Activated naive CD4-positive, alpha-beta T cell treated with anti-CD3 and anti-CD28 coated beads, Interleukin-2, amount 50 U/mL, for 16 hours (primary cell): Measurements from ENCODE around the gene AGBL1.
"Not testable (repeated sequence)": the region's sequence is repeated elsewhere in the genome, so short reads cannot be mapped to it uniquely, and the experiment has no call there.

Experiments
- DNase-seq: peaks from one replicate; pipeline ENCODE4 v3.0.0-alpha.2; 2020

AGBL1 gene

DNA sequence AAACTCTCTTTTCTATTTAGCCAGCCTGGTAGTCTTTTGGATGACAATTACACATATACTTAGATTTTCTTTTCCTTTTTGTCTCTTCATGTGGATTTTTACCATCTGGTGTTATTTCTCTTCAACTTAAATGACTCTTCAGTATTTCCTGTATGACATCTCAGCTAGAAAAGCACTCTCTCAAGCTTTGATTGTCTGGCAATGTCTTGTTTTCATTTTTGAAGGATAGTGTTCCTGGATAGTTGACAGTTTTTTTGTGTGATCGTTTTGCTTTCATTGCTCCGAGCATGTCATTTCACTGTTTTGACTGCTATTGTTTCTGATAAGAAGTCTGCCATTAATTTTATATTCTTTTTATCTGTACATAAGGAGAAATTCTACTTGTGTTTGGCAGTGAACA is 766.4 kb downstream of the AGBL1 start:
- DNase-seq: no peak

DNA sequence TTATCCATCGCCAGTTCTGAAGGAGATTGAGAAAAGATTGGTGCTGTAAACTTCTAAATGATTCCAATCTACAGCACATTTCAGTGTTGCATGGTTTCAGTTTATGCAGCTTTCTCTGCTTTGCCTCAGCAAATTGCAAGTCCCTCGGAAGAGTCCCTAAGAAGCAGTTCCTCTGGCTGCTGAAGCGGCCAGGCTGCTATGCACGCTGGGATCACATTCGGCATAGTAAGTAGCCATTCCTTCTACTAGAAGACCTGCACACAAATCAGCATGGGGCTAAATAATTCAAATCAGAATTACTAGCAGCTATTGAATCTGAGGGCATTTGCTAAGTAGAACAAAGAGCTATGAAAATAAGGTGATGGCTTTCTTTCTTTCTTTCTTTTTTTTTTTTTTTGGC is 769.5 kb downstream of the AGBL1 start:
- DNase-seq: no peak

DNA sequence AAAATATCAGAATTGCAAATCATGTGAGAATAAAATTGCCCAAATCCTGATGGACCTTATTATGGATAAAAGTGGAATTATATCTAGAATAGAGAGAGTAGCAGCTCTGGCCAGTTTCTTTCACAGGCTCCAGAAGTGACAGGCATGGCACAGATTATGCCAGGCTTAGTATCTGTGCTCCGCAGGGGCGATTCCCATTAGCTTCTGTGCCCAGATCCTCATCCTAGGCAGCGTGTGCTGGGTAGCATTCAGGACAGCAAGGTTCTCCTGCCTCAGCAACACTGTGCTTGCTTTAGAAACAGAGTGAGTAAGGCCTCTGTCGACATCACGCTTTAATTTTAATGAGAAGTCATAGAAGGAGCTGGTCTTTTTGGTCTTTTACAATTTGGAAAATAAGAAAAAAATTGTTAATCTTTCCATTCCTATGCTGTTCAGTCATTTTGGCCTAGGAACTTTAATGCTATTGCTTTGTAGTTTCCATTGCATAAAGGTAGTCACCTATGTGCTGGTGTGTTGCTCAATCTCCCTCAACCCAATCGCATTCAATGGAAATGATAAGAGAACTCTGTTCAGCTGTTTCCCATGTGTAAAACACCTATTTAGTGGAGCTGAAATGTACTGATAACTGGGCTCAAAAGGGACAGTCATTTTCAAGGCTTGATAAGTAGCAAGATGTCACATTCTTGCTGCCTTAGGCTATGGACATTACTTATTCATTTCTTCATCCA is 770.1 kb downstream of the AGBL1 start:
- no peak for DNase-seq

GRCh38 chr15:86850939-86851338 is 771.3 kb downstream of the AGBL1 start:
- no peak for DNase-seq

DNA sequence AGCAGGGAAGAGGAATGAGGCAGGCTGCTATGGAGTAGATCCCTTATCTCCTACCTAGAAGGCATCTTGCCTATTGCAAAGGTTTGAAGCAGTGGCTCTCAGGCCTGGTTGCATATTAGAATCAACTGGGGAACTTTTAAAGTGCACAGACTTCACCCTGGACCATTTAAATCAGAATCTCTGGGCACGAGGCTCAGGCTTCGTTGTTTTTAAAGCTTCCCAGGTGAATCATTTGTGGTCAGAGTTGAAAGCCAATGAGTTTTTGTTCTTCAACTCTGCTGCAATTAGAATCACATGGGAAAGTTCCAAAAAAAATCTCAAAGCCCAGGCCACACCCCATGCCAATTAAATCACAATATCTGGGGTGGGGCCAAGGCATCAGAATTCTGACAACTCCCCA is 773.1 kb downstream of the AGBL1 start:
- DNase-seq: no peak

- no peak for DNase-seq
These were observed 774.5 kb downstream of the AGBL1 start for GRCh38 chr15:86854176-86854575.

GRCh38 chr15:86855307-86856291 is 775.9 kb downstream of the AGBL1 start:
- DNase-seq: no peak

- no peak for DNase-seq
These were observed 778.0 kb downstream of the AGBL1 start for GRCh38 chr15:86857701-86858100.

- no peak for DNase-seq
These were observed 783.7 kb downstream of the AGBL1 start for GRCh38 chr15:86863226-86863915.

- DNase-seq: no peak
These were observed 786.2 kb downstream of the AGBL1 start for GRCh38 chr15:86865920-86866319.

DNA sequence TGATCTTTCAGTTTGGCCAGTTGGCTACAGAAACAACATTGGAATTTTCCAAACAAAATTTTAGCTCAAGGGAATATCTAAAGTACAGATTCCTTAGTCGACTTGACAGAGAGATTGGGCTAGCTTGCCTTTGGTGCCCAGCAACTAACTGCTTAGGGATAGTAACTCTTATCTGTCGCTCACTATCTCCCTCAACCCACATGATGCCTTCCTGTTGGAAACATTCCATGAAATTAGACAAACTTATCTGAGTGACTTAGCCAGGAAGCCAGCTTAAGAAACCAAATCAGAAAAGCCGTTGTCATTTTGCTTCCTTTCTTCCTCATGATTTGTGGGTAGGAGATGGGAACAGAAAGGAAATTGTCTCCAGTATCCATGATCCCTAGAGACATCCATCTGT is 791.2 kb downstream of the AGBL1 start:
- no peak for DNase-seq

DNA sequence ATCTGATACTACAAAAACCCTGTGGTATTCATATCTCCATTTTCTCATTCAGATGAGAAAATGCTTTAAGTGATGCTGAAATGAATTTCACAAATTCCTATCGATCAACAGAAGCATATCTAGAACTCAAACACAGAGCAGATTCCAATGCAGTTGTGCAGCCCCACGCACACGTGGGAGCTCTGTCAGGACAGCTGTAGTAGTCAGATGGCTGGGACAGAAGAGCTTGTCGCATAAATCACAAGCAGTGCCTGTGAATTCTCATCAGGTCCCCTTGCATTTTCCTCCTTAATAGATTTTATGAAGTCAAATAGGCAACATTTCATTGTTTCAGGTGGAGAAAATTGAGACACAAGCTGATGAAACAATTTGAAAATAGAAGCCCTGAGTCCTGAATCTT is 792.3 kb downstream of the AGBL1 start:
- no peak for DNase-seq

DNA sequence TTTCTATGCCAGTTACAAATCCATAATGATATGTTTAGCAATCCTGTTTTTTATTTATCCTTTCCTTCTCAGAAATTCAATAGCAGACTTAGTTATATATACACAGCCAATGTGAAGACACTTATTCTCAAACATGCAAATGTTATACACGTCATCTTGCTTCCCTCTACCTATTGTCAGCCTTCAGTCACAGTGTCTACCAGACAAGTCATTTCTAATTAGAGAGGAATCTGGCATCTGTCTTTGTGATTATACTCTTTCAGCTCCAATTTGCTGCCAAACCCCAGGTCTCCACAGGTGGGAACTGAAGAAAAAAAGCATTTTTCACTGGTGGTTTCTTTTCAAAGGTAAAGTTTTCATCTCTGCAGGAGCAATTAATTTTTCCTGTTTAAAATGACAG is 793.1 kb downstream of the AGBL1 start:
- no peak for DNase-seq

DNA sequence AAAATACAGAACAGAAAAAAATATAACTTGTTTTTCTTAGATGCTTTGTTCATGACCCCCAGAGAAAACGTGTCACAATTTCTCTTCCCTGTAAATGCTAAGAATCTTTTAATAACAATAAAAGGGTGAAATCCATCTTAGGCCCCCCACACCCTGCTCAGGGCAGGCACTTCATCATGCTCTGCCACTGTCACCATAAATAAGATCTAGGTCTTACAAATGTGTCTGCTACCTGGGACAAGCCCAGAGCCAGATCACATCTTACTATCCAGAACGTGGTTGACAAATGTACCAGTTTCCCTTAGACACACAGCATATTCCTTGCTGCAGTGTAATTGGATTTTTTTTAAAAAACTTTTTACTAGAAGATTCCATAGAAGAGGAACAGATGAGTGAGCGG is 795.4 kb downstream of the AGBL1 start:
- no peak for DNase-seq

DNA sequence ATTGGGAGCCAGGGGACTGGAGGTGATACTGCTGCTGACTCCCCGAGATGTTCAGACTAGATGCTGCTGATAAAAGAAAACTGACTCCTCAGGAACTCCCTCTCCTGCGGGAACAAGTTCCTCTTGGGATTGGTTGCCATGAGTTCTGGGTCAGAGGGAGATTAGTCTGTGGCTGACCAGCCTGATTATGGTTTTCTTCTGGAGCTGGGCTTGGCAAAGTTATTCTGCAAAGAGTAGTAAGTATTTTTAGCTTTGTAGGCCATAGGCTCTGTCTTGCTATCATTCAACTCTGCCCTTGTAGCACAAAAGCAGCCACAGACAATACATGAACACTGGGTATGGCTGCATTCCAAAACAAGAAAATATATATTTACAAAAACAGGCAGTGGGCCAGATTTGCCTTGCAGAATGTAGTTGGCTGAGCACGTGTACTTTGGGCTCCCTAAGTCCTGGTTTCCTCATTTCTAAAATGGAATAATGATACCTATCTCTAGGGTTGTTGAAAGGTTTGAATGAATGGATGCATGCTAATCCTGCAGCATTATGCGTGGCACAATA is 796.8 kb downstream of the AGBL1 start:
- DNase-seq: no peak

- no peak for DNase-seq
These were observed 797.5 kb downstream of the AGBL1 start for GRCh38 chr15:86877171-86877631.

DNA sequence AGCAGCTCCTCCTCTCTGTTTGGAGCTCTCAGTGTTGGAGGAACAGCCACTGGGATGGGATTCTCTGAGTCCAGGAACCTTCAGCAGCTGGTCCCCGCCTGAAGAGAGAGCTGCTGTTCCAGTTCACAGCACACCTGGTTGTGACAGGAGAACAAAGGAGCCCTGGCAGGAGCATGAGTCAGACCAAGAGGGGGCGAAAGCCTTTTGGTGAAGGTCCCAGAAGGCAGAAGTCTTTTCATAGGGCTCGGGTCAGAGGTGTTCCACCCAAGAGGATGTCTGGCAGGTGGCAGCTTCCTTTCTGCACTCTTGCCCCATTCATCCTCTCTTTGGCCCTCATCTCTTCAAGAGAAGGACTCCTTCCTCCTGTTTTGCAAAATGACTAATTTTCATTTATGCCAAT is 799.2 kb downstream of the AGBL1 start:
- not testable (repeated sequence) for DNase-seq

- no peak for DNase-seq
These were observed 799.9 kb downstream of the AGBL1 start for GRCh38 chr15:86879250-86880229.

DNA sequence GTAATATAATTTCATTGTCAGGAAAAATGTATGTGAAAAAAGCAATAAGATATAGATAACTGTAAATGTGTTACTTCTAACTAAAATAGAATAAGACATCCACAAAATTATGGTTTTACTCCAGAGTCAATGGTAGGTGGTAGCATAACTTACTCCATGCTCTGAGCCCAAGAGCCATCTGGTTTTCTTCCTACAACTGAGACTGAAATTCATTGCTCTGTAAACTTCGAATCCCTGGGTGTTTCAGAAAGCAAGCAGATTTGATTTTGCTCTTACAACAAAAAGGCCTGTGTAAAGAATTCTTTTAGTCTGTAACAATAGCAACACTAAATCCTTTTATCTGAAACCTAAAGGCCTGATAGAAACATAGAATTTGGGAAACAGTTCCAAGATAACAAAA is 805.9 kb downstream of the AGBL1 start:
- no peak for DNase-seq

GRCh38 chr15:86892774-86893449 is 813.2 kb downstream of the AGBL1 start:
- DNase-seq: no peak

DNA sequence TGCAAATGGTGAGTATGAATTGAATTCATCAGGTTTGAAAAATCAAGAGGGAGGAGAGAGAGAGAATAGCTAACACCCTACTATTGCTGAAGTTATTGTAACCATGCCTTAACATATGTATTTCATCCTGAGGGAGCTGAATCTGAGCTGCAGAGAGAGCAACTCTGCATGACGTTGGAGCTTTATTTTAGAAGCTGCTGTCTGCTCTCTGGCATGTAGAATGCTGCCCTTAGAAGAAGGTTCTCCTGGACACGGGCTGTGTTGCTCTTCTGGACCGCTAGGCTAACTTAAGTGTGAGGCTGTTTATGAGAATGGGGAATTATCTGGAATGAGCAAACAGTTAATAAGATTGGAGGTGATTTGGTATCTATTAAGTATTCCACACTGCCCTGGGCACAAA is 814.6 kb downstream of the AGBL1 start:
- DNase-seq: no peak
